HG02840 (cell line): ENCODE data around the gene CDIPT.
A peak's percentile ranks its signal among the peaks of the same experiment; 100 is the strongest.
"Not testable (repeated sequence)": the region's sequence is repeated elsewhere in the genome, so short reads cannot be mapped to it uniquely, and the experiment has no call there.

Source experiments
- ATAC-seq: cut with Tn5 transposase; IDR thresholded peaks from one replicate; pipeline ENCODE4 v1.9.1; 2021; ENCODE audit warnings: mild to moderate bottlenecking, moderate library complexity, moderate number of reproducible peaks; ENCODE audit not compliant: unreplicated experiment, low FRiP score

The CDIPT gene

GRCh38 chr16:29833219-29833618 is 29.8 kb downstream of the CDIPT start:
- ATAC-seq, result not testable (repeated sequence)

GRCh38 chr16:29831490-29831889 is 31.5 kb downstream of the CDIPT start:
- ATAC-seq, result no peak

GRCh38 chr16:29830774-29831173 is 32.3 kb downstream of the CDIPT start:
- no peak for ATAC-seq

GRCh38 chr16:29826342-29826695 is 36.7 kb downstream of the CDIPT start:
- no peak for ATAC-seq

- ATAC-seq, result no peak
Measured at GRCh38 chr16:29825145-29826044, 37.6 kb downstream of the CDIPT start.

- ATAC-seq, result no peak
Measured at GRCh38 chr16:29824589-29825144, 38.4 kb downstream of the CDIPT start.

GRCh38 chr16:29821643-29822115 is 41.3 kb downstream of the CDIPT start:
- ATAC-seq, result no peak

- ATAC-seq, result no peak
Measured at GRCh38 chr16:29820730-29821642, 42.0 kb downstream of the CDIPT start.

GRCh38 chr16:29820271-29820701 is 42.7 kb downstream of the CDIPT start, which contains the start of gene MVP:
Gene MVP (plus strand): TSS chr16:29820462. CDS start chr16:29830550, 10,088 bp downstream.
- no peak for ATAC-seq

GRCh38 chr16:29819506-29819905 is 43.5 kb downstream of the CDIPT start:
- ATAC-seq, result no peak

- ATAC-seq, result no peak
Measured at GRCh38 chr16:29818082-29818481, 44.9 kb downstream of the CDIPT start.

GRCh38 chr16:29816694-29817441 is 46.2 kb downstream of the CDIPT start:
- ATAC-seq, result no peak

- peak; percentile 63 for ATAC-seq
Measured at GRCh38 chr16:29815793-29816693, 47.0 kb downstream of the CDIPT start, which contains the start of gene PAGR1. Gene PAGR1 (plus strand): TSS chr16:29816152. CDS start chr16:29816526, 374 bp downstream.

- no peak for ATAC-seq
Measured at GRCh38 chr16:29815032-29815721, 47.8 kb downstream of the CDIPT start.

GRCh38 chr16:29814592-29814991 is 48.4 kb downstream of the CDIPT start:
- ATAC-seq, result no peak

GRCh38 chr16:29813644-29814562 is 49.1 kb downstream of the CDIPT start:
- no peak for ATAC-seq
